HEK293 (cell line): ENCODE measurements around the gene SULF2.
A peak's percentile ranks its signal among the peaks of the same experiment; 100 is the strongest.

Experiments used
- CTCF ChIP-seq: fragments of 450-650 bp; formaldehyde crosslinking; IDR thresholded peaks from 2 replicates; pipeline ENCODE4 v1.5.1; 2016; ENCODE audit warnings: missing biosample characterization, missing genetic modification characterization
- PATZ1 ChIP-seq: fragments of 450-650 bp; formaldehyde crosslinking; IDR thresholded peaks from 2 replicates; pipeline ENCODE4 v1.5.1; 2016; ENCODE audit warnings: missing biosample characterization, missing genetic modification characterization
- PRDM1 ChIP-seq: fragments of 450-650 bp; formaldehyde crosslinking; IDR thresholded peaks from 2 replicates; pipeline ENCODE4; 2016; ENCODE audit warnings: missing biosample characterization, missing genetic modification characterization
- PRDM10 ChIP-seq: fragments of 450-650 bp; formaldehyde crosslinking; IDR thresholded peaks from 2 replicates; pipeline ENCODE4 v1.5.1; 2016; ENCODE audit warnings: missing biosample characterization, missing genetic modification characterization
- SP3 ChIP-seq: fragments of 450-650 bp; formaldehyde crosslinking; IDR thresholded peaks from 2 replicates; pipeline ENCODE4 v1.5.1; 2016; ENCODE audit warnings: missing biosample characterization, missing genetic modification characterization
- ZBTB20 ChIP-seq: fragments of 450-650 bp; formaldehyde crosslinking; IDR thresholded peaks from 2 replicates; pipeline ENCODE4 v1.5.1; 2016; ENCODE audit warnings: missing biosample characterization, missing genetic modification characterization
- ZBTB48 ChIP-seq: fragments of 450-650 bp; formaldehyde crosslinking; IDR thresholded peaks from 2 replicates; pipeline ENCODE4 v1.5.1; 2016; ENCODE audit warnings: missing biosample characterization, missing genetic modification characterization
- ZEB2 ChIP-seq: fragments of 450-650 bp; formaldehyde crosslinking; IDR thresholded peaks from 2 replicates; pipeline ENCODE4 v1.5.1; 2016; ENCODE audit warnings: missing biosample characterization, missing genetic modification characterization
- ZNF184 ChIP-seq: fragments of 450-650 bp; IDR thresholded peaks from 2 replicates; pipeline ENCODE4 v1.5.1; 2018; ENCODE audit warnings: missing biosample characterization, mild to moderate bottlenecking, missing genetic modification characterization
- ZNF280D ChIP-seq: fragments of 450-650 bp; formaldehyde crosslinking; IDR thresholded peaks from 2 replicates; pipeline ENCODE4 v1.5.1; 2016; ENCODE audit warnings: missing biosample characterization, missing genetic modification characterization
- ZNF335 ChIP-seq: fragments of 450-650 bp; formaldehyde crosslinking; conservative IDR thresholded peaks from 2 replicates; pipeline ENCODE4 v1.5.1; 2016; ENCODE audit warnings: missing biosample characterization, missing genetic modification characterization
- ZNF394 ChIP-seq: fragments of 450-650 bp; formaldehyde crosslinking; IDR thresholded peaks from 2 replicates; pipeline ENCODE4 v1.5.1; 2016; ENCODE audit warnings: missing biosample characterization, missing genetic modification characterization, mild to moderate bottlenecking, moderate library complexity, borderline replicate concordance
- ZNF521 ChIP-seq: fragments of 450-650 bp; formaldehyde crosslinking; IDR thresholded peaks from 2 replicates; pipeline ENCODE4 v1.5.1; 2017; ENCODE audit warnings: missing biosample characterization, mild to moderate bottlenecking, missing genetic modification characterization
- ZNF548 ChIP-seq: fragments of 450-650 bp; formaldehyde crosslinking; IDR thresholded peaks from 2 replicates; pipeline ENCODE4 v1.5.1; 2016; ENCODE audit warnings: missing biosample characterization, missing genetic modification characterization
- ZNF621 ChIP-seq: fragments of 450-650 bp; formaldehyde crosslinking; IDR thresholded peaks from 2 replicates; pipeline ENCODE4 v1.5.1; 2017; ENCODE audit warnings: missing biosample characterization, missing genetic modification characterization
- ZNF747 ChIP-seq: fragments of 450-650 bp; formaldehyde crosslinking; IDR thresholded peaks from 2 replicates; pipeline ENCODE4 v1.5.1; 2016; ENCODE audit warnings: missing biosample characterization, missing genetic modification characterization
- ZXDB ChIP-seq: fragments of 450-650 bp; formaldehyde crosslinking; IDR thresholded peaks from 2 replicates; pipeline ENCODE4 v1.5.1; 2016; ENCODE audit warnings: missing biosample characterization, missing genetic modification characterization

SULF2 gene

GRCh38 chr20:47784599-47785310 lies 526 bp downstream of the SULF2 start (continued):
- peak; percentile 17; the same call in 1 of the 2 replicates for TF ChIP-seq PRDM10
- peak; percentile 70; the same call in 1 of the 2 replicates for TF ChIP-seq ZBTB20
- peak; percentile 24; the same call in 1 of the 2 replicates for TF ChIP-seq SP3 (tag by site-specific recombination)
- TF ChIP-seq ZNF621, result no peak
- peak; percentile 62 for TF ChIP-seq ZNF335 (tag by site-specific recombination)
- no peak for TF ChIP-seq ZNF394
- 0 out of 2 replicates have a peak, but pooled peaks have one; percentile 70 for TF ChIP-seq ZEB2 (tag by site-specific recombination)
- TF ChIP-seq ZNF521, result no peak
- peak; percentile 44; the same call in 1 of the 2 replicates for TF ChIP-seq ZBTB48 (tag by site-specific recombination)
- no peak for TF ChIP-seq ZNF280D (tag by site-specific recombination)
- TF ChIP-seq ZNF548 (tag by site-specific recombination), result no peak
- TF ChIP-seq ZNF747 (tag by site-specific recombination), result no peak
- TF ChIP-seq ZNF184 (tag by site-specific recombination), result no peak
- no peak for TF ChIP-seq PRDM1 (tag by site-specific recombination)
- TF ChIP-seq ZXDB, result peak; percentile 63; the same call in 1 of the 2 replicates
- peak; percentile 81; the same call in 1 of the 2 replicates for TF ChIP-seq CTCF (tag by site-specific recombination)
- TF ChIP-seq PATZ1 (tag by site-specific recombination), result no peak
